Right forelimb (tissue), 1 donor: ENCODE data around the gene ZNF775.
A peak's percentile ranks its signal among the peaks of the same experiment; 100 is the strongest.
"Not testable (repeated sequence)": the region's sequence is repeated elsewhere in the genome, so short reads cannot be mapped to it uniquely, and the experiment has no call there.

Experiments used
- DNase-seq: peaks from one replicate; pipeline ENCODE4 v3.0.0-alpha.2; 2018

ZNF775 gene

DNA sequence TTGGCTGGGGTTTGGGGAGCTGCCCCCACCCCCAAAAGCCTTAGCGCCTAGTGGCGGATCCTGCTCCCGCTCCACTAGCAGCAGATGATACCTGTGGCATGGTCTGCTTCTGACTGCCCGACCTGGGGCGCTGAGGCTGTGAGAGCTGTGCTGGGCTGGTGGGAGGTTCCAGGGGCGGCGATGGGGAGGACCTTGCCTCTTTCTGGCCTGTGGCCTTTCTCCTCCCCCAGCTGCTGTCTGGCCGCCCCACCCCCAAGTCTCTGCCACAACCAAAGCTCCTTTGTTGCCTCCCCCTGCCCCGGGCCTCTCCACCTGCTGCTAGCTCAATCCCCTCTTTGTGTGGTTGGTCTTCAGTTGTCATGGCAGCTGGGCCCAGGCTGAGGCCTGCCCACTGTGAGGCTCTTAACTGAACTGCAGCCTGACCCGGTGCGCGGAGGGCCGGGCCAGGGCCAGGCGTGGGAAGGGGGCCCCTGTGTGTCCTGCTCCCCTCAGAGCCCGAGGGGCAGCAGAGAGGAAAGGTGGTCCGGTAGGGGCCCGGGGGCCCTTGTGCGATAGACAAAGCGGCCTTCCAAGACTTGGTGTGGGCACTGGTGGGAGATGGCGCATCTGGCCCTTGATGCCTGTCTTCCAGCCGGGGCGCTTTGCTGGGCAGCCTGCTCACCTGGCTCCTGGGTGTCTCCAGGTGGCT lies 4.7 kb downstream of the ZNF775 start:
- DNase-seq, result peak; percentile 86

DNA sequence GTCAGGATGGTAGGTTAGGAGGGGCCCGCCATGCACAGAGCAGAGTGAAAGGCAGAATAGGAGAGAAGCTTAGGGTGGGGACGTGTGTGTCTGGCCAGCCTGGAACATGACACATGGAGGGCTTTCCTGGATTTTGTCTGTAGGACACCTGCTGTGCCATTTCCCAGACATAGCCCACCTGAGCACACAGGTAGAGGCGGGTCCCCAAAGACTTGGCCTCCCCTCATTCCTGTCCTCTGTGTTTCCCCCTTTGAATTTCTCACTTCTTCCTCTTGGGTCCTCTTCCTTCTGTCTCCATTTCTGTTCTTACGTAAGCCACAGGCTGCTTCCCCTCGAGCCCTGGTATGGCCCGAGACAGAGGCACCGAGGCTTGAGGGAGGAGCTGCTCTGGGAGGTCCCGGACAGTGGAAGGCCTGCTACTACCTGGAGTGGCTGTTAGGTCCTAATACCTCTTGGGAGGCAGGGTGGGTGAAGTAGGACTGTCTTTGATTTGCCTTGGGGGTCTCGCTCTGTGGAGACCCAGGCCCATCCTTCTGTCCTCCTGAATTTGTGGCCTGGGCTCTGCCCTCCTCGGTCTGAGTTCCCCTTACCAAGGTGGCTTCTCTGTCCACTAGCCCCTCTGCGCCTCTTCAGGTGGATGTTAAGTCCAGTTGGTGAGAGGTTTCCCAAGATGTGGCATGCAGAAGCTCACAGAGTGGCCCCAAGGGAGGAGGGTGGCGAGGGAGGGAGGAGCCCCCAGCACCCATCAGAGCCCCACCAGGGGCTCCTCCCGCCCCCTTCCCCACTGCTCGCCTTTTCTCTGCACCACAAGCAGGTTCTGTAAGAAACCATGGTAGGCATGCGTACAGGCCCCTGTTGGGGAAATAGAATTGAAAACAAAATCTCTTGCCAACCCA lies 5.5 kb downstream of the ZNF775 start:
- peak; percentile 39 for DNase-seq

DNA sequence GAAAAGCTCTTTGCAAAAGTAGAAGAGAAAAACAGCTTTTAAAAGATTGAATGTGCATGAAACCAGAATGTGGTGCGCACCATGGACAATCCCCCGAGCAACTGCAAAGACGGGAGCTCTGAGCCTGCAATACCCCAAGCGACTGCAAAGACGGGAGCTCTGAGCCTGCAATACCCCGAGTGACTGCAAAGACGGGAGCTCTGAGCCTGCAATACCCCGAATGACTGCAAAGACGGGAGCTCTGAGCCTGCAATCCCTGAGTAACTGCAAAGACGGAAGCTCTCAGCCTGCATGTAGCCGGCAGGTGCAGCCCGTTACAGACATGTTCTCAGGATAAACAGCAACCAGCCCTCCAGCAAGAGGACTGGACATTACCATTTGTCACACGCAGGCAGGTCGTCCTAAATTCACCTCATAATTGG lies 6.2 kb downstream of the ZNF775 start:
- no peak for DNase-seq

DNA sequence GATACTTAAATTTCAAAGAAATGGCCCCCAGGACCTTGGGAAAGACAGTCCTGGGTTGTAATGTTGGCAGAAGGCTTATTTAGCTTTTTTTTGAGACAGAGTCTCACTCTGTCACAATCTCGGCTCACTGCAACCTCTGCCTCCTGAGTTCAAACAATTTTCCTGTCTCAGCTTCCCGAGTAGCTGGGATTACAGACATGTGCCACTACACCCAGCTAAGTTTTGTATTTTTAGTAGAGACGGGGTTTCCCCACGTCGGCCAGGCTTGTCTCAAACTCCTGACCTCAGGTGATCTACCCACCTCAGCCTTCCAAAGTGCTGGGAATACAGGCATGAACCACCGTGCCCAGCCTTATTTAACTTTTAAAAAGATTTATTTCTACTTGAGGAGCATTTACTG lies 6.8 kb downstream of the ZNF775 start:
- not testable (repeated sequence) for DNase-seq

DNA sequence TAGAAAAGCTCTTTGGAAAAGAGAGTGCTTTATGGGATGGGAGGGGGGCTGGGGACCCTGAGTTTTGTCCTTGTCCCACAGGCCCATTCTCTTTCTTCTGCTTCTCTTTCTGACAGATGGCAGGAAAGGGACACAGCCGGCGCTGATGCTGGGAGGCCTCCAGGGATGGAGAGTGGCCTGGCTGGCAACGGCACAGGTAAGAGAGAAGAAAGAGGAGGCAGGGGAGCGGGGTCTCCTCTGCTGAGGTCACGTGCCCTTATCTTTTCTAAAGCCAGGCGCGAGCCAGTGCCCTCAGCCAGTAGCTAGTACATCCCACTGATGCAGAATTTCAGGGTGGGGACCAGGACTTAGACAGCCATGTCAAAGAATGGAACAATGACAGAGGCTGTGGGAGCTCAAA lies 9.2 kb downstream of the ZNF775 start:
- DNase-seq, result no peak

DNA sequence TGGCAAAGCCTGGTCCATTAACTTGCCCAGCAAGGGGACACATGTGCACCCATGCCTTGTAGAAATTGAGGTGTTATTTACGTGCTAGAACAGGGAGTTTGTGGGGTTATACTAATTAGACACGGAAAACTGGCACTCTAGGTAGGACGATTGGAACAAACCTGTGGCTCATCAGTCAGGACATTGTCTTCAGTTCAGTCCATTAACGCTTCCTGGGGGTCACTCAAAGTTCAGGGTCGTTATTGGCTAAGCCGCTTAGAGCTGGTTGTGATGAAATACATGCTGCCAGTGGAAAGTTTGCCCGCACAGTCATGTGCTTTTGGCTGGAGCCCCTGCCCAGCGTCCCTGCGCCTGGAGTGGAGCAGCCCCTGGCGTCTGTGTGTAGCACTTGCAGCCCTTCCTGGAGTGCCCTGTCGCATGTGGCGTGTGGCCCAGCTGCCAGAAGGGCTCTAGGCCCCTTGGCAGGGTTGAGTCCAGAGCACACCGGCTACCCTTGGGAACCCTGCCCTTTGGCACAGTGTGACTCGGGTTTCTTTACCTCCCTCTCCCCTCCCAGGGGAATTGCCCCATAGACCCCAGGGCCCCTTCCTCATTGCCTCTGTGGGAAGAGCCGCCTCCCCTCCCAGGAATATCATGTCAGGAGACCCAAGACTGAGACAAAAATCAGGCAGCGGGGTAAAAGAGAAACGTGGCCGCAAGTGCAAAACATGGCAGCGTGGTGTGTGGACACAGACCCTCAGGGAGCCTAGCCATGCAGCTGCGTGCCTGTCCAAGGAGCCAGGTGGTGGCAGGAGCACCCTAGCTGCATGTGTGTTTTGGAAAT lies 9.8 kb downstream of the ZNF775 start:
- peak; percentile 72 for DNase-seq

DNA sequence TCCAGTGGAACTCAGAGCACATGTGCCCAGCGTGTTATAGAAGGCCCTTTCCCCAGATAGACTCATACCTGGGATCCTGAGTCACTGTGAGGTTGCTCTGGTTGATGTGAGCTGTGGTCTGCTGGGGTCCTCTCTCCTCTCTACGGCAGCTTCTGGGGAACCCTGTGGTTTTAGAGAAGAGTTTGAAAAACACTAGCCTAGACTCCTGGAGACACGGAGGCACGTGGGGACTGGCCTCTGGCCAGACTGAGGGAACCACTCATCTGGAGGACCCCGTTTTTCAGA lies 10.3 kb downstream of the ZNF775 start:
- no peak for DNase-seq

DNA sequence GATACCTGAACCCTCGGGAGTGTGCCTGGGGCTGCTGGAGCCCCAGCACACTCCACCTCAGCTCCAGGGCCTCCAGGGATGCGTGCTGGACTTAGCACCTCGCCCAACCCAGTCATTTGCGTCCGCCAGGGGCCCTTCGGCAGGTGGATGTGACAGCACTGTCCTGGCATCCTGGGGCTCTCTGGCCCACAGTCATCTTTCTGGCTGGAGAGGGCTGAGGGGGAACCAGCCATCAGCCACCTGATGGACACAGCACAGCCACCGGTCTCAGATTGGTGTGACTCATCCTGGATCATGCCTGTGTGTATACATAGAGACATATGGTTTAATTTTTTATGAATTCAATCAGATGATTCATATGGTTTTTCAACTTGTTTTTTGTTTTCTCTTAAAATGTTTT lies 11.1 kb downstream of the ZNF775 start:
- no peak for DNase-seq

DNA sequence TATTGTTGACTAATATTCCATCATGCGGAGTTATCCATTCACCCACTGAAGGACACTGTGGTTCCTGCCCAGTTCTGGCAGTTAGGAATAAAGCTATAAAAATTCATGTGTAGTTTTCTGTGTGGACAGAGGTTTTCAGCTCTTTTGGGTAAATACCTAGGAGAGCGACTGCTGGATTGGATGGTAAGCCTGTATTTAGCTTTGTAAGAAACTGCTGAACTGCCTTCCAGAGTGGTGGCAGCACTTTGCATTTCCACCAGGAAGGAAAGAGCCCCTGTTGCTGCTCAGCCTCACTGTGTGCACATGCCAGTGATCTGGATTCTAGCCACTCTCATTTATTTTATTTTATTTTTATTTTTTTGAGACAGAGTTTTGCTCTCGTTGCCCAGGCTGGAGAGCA lies 14.2 kb downstream of the ZNF775 start:
- no peak for DNase-seq

DNA sequence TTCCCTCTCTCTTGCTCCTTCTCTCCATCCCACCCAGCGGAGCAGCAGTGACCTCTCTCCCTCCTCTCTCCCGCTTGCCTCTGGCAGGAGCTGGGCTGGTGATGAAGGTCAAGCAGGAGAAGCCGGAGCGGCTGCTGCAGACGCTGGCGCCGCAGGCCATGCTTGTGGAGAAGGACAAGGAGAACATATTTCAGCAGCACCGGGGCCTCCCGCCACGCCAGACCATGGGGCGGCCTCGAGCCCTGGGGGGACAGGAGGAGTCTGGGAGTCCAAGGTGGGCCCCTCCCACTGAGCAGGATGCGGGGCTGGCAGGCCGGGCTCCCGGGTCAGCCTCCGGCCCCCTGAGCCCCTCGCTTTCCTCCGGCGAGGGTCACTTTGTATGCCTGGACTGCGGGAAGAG lies 17.3 kb downstream of the ZNF775 start:
- DNase-seq, result no peak

DNA sequence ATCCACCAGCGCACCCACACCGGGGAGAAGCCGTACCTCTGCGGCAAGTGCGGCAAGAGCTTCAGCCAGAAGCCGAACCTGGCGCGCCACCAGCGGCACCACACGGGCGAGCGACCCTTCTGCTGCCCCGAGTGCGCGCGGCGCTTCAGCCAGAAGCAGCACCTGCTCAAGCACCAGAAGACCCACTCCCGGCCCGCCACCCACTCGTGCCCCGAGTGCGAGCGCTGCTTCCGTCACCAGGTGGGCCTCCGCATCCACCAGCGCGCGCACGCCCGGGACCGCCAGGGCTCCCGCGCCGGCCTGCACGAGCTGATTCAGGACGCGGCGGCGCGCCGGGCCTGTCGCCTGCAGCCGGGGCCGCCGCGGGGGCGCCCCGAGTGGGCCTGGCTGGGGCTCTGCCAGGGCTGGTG lies 17.7 kb downstream of the ZNF775 start:
- no peak for DNase-seq

DNA sequence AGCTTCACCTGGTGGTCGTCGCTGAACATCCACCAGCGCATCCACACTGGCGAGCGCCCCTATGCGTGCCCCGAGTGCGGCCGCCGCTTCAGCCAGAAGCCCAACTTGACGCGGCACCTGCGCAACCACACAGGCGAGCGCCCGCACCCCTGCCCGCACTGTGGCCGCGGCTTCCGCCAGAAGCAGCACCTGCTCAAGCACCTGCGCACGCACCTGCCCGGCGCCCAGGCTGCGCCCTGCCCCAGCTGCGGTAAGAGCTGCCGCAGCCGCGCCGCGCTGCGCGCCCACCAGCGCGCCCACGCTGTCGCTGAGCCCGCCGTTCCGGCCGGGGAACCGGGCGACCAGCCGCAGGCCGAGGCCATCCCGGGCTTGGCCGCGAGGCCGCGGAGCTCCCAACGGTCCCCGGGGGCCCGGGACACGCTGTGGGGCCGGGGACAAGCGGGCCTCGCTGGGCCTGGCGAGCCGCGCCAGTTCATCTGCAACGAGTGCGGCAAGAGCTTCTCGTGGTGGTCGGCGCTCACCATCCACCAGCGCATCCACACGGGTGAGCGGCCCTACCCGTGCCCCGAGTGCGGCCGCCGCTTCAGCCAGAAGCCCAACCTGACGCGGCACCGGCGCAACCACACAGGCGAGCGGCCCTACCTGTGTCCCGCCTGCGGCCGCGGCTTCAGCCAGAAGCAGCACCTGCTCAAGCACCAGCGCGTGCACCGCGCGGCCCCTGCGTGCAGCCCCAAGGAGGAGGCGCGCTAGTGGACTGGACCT lies 18.4 kb downstream of the ZNF775 start:
- no peak for DNase-seq

DNA sequence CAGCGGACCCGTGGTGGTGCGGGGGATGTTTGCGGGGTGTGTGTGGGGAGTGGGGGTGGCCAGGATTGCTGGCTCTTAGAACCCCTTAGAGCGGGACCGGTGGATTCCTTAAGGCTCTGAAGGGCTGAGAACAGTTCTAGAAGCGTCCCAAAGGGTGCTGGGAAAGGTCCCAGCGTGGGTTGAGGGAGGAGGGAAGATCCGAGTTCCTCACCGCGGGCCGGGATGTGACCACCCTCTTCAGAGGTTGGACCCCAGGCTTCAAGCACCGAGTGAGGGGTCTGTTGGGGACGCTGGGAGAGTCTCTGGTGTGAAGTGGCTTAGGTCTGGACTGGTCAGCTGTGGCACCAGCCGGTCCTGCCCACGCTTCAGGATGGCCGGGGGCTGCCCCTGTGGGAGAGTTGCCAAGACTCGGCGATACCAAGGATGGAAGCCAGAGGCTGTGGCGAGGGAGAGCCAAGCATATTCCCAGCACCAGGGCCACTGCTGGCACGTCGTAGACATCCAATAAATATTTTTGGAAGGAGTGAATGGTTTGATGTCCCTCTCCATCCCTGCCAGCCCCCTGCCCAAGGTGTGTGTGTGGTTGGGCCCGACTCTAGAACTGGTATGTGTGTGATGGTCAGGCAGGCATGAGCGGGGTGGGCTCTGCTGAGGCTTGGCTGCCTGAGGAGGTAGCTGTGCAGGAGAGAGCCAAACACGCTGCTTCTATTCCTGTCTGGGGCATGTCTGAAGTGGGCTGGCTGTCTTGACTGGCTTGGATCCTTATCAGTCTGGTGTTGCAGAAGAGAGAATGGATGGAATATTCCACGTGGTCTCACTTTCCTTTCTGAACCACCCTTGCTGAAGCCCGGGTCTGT lies 19.2 kb downstream of the ZNF775 start:
- no peak for DNase-seq

DNA sequence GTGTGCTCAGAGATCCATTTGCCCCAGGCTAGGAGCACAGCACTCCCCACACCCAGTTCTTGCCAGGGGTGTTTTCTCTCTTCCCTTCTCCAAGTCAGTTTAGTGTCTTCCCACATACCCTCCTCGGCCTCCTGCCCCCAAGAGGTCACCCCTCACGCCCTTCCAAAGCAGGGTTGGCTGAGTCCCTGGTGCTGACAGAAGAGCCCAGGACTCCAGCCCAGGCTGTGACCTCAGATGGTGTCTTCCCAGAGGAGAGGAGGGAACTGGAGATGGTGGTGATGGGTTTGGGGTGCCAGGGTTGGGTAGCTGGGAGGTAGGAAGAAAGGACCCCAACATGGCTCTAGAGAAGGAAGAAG lies 19.8 kb downstream of the ZNF775 start:
- DNase-seq, result no peak

DNA sequence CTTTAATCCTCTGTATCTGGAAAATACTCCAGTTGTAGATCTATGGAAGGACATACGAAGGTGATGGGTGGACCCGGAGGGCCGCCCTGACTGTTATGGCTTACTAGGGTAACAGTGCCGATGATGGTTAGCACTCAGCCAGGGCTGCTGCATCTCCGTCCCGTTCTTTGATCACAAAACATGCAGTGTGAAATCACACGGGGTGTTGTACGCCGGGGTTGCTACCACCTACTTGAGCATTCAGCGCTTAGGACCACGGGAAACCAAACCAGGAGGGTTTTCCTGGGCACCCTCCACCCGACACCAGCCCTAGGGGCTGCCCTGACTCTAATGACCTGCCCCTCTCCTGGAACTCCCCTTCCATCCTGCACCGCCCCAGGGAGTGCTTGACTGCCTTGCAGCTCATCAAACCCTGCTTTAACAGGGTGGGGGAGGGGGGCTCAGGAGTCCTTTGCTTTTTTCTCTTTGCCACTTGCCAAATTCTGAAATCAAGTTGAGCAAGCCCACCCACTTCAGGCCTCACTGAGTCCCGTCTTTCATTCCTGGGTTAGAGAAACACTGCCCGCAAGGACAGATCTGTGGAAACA lies 20.4 kb downstream of the ZNF775 start:
- DNase-seq, result no peak

DNA sequence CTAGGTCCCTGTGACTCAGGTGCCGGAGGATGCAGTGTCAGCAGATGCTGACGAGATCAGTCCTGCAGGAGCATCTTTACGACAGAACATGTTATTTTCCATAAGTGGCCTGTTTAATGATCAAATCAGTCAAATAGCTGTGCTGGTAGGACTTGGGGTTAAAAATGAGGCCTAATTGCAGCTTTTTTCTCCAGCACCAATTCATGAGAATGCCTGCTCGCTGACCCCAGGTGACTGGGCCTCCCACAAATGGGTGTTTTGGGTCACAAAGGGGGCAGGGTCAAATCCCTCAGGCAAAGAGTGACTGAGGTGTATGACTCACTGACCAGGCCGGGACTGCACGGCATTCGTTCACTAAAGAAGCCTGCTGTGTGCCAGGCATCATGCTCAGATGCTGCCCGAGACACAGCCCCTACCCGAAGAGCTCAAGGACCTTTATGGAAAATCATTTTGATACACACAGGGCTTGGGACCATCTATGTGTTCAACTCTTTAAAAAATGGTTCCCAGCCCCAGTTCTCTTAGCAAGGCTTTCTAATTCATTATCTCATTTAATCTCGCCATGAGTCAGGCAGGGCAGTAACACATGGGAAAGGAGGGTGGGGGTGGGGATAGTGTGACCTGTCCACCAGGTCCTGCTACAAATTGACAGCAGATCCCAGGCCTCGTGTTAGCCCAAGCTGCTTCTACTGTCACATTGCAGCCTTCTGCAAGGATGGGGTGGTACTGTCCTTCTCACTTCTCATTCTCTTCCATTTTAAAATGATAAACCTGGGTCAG lies 21.1 kb downstream of the ZNF775 start:
- no peak for DNase-seq

DNA sequence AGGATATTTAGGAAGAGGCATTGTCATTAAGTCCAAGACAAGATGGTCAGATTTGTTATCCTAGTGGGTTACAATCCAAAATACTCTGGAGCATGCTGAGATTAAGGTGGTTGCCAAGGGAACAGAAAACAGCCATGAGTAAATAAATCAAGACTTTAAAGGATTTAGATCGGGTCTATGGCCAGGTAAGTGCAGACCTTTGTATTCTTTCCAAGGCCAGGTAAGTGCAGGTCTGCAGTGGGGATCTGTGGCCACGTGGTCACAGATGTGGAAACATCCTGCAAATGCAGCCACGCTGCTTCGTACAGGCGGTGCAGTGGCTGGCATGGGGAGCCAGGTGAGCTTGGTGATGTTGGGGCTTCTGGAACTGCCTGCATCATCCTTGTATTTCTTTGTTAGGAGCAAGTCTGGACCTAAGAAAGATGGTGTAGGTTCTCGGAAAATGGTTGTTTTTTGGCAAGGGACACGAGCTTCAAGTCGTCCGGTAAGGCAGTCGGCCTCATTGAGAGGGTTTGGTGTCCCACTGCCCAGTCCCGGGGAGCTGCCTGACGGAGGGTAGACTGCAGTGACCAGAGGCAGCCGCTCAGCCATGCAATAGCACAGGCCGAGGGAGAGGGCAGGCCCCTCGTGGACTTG lies 21.8 kb downstream of the ZNF775 start:
- no peak for DNase-seq

DNA sequence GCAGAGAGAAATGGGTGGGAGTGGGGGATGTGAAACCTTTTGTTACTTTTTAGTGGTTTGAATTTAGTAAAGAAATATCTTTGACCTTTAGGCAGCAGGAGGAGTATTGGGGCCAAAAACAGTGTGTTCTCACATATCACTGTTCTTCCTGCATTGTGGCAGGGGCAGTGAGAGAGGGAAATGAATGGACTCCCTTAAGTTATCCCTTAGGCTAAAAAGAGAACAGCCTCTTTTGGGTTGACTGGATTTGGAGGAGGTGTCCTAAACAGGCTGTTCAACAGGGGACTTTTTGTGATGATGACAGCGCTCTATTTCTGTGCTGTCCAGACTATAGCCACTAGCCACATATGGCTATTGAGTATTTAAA lies 22.3 kb downstream of the ZNF775 start:
- no peak for DNase-seq

DNA sequence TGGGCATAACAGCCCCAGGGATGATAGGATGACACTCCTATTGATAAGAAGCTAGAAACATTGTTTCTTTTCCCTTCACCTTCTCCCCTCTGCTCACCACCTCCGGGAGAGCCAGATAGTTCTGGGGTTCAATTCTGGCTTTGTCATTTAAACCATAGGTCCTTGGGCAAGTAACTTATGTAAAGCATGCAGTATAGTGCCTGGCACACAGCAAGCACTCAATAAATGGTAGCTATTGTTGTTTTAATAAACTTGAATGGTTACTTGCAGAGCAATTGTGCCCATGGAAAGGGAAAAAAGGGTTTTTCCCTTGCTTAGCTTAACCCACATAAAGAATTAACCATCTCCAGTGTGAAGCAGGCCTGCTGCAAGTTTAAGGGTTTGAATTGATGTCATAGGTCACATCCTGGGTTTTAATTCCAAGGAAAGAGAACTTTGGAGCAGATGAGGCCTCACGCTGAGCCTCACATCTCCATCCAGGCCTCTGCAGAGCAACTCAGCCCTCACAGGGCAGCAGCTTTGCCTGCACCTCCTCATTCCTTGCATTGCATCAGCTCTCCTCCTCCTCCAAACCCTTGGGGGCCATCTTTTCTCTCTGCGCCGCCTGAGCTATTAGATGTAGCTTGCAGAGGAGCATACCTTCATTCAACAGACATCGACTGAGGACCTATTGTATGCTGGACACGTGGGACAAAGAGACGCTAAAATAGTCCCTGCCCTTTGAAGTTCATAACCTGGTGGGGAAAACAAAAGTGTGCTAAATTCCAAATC lies 22.9 kb downstream of the ZNF775 start:
- no peak for DNase-seq
